ENCODE data around the gene TRIM71. TPM values are rescaled to one million over a fixed set of nuclear protein-coding genes. Genes with fewer than 3 reads are reported as not detected.

Gene TRIM71
- total and polyA plus RNA-seq, 2 of the 13 experiments (the other 11 are each of a cell fraction or from before 2014, with no cell fraction given), result 21.7 to 76.9 TPM

DNA sequence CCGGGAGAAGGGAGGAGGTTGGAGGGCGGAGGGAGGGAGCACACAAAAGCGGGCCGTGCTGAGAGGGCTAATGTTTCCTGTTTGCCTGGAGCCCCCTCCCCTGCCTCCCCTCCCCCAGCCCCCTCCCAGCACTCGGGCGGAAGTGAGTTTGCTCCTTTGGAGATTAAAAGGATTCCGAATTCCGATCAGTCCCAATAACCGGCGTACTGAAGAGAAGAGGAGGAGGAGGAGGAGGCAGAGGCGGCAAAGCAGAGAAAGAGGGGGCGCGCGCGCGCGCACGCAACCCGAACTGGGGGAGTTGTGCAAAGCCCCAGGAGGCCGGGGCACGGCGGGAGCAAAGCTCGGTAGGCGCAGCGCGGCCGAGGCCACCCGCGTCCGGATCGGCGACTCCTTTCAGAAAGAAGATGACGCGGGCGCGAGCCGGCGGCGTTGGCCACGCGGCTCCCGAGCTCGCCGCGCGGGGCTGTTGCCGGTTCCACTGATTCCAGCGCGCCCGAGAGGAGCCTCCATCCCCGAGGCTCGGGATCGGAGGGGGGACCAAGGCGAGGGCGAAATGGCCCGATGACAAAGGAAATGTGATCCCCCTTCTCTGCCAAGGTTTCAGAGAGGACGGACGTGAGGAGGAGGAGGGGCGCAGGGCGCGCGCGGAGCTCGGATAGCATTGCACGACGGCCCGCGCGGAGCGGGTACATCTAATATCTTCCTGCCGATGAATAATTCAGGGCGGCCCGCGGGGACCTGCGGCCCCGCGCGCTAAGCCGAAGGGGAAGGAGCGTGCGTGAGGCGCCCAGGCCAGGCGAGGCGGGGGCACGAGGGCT, 1.1 kb upstream of the TRIM71 start (continued):
- TF ChIP-seq ZNF83 (CRISPR knock-in tag; IDR thresholded peaks at IDR 0.05; ENCODE audit: borderline replicate concordance) (no peak), ARNT (IDR thresholded peaks at IDR 0.05) (no peak), KMT2B (CRISPR knock-in tag; IDR thresholded peaks at IDR 0.05) (peak; percentile 46; the same call in 1 of the 2 replicates), HOXA3 (CRISPR knock-in tag; IDR thresholded peaks at IDR 0.05) (no peak), WIZ (CRISPR knock-in tag; IDR thresholded peaks at IDR 0.05) (0 out of 2 replicates have a peak, but pooled peaks have one; percentile 20), MIER3 (CRISPR knock-in tag; IDR thresholded peaks at IDR 0.05; ENCODE audit: borderline replicate concordance) (peak; percentile 50; the same call in 1 of the 2 replicates), SNAPC2 (CRISPR knock-in tag; IDR thresholded peaks at IDR 0.05) (no peak), DNMT1 (CRISPR knock-in tag; IDR thresholded peaks at IDR 0.05) (no peak), SIX4 (CRISPR knock-in tag; IDR thresholded peaks at IDR 0.05) (no peak), ARNTL (CRISPR knock-in tag; IDR thresholded peaks at IDR 0.05) (peak; percentile 64), ZNF230 (CRISPR knock-in tag; IDR thresholded peaks at IDR 0.05) (no peak), ZNF383 (CRISPR knock-in tag; IDR thresholded peaks at IDR 0.05; ENCODE audit: borderline replicate concordance) (no peak), ADNP (CRISPR knock-in tag; IDR thresholded peaks at IDR 0.05) (no peak), SETDB1 (CRISPR knock-in tag; IDR thresholded peaks at IDR 0.05; ENCODE audit: borderline replicate concordance) (no peak), SP5 (CRISPR knock-in tag; IDR thresholded peaks at IDR 0.05; ENCODE audit: borderline replicate concordance, low read depth) (peak; percentile 35; the same call in 1 of the 2 replicates), NAIF1 (CRISPR knock-in tag; IDR thresholded peaks at IDR 0.05; ENCODE audit: borderline replicate concordance) (no peak), FOSL2 (CRISPR knock-in tag; IDR thresholded peaks at IDR 0.05) (0 out of 2 replicates have a peak, but pooled peaks have one; percentile 10)
- TF ChIP-seq, protein P1, sequence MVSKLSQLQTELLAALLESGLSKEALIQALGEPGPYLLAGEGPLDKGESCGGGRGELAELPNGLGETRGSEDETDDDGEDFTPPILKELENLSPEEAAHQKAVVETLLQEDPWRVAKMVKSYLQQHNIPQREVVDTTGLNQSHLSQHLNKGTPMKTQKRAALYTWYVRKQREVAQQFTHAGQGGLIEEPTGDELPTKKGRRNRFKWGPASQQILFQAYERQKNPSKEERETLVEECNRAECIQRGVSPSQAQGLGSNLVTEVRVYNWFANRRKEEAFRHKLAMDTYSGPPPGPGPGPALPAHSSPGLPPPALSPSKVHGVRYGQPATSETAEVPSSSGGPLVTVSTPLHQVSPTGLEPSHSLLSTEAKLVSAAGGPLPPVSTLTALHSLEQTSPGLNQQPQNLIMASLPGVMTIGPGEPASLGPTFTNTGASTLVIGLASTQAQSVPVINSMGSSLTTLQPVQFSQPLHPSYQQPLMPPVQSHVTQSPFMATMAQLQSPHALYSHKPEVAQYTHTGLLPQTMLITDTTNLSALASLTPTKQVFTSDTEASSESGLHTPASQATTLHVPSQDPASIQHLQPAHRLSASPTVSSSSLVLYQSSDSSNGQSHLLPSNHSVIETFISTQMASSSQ (IDR thresholded peaks at IDR 0.05; ENCODE audit: low read depth), result no peak; the same call in 1 of the 2 replicates
- TF ChIP-seq, protein P1 (CRISPR knock-in tag; IDR thresholded peaks at IDR 0.05; ENCODE audit: borderline replicate concordance), result no peak
- TF ChIP-seq, protein P2, sequence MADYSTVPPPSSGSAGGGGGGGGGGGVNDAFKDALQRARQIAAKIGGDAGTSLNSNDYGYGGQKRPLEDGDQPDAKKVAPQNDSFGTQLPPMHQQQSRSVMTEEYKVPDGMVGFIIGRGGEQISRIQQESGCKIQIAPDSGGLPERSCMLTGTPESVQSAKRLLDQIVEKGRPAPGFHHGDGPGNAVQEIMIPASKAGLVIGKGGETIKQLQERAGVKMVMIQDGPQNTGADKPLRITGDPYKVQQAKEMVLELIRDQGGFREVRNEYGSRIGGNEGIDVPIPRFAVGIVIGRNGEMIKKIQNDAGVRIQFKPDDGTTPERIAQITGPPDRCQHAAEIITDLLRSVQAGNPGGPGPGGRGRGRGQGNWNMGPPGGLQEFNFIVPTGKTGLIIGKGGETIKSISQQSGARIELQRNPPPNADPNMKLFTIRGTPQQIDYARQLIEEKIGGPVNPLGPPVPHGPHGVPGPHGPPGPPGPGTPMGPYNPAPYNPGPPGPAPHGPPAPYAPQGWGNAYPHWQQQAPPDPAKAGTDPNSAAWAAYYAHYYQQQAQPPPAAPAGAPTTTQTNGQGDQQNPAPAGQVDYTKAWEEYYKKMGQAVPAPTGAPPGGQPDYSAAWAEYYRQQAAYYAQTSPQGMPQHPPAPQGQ (CRISPR knock-in tag; IDR thresholded peaks at IDR 0.05; ENCODE audit: borderline replicate concordance), result no peak
- TF ChIP-seq, protein P3, sequence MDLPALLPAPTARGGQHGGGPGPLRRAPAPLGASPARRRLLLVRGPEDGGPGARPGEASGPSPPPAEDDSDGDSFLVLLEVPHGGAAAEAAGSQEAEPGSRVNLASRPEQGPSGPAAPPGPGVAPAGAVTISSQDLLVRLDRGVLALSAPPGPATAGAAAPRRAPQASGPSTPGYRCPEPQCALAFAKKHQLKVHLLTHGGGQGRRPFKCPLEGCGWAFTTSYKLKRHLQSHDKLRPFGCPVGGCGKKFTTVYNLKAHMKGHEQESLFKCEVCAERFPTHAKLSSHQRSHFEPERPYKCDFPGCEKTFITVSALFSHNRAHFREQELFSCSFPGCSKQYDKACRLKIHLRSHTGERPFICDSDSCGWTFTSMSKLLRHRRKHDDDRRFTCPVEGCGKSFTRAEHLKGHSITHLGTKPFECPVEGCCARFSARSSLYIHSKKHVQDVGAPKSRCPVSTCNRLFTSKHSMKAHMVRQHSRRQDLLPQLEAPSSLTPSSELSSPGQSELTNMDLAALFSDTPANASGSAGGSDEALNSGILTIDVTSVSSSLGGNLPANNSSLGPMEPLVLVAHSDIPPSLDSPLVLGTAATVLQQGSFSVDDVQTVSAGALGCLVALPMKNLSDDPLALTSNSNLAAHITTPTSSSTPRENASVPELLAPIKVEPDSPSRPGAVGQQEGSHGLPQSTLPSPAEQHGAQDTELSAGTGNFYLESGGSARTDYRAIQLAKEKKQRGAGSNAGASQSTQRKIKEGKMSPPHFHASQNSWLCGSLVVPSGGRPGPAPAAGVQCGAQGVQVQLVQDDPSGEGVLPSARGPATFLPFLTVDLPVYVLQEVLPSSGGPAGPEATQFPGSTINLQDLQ (CRISPR knock-in tag; IDR thresholded peaks at IDR 0.05), result no peak
- TF ChIP-seq, protein P4, sequence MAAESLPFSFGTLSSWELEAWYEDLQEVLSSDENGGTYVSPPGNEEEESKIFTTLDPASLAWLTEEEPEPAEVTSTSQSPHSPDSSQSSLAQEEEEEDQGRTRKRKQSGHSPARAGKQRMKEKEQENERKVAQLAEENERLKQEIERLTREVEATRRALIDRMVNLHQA (CRISPR knock-in tag; IDR thresholded peaks at IDR 0.05), result no peak

All from HepG2 (cell line).